Pancreas (tissue), 10 donors: ENCODE data around the gene HELZ2. TPM values are rescaled to one million over a fixed set of nuclear protein-coding genes. Genes with fewer than 3 reads are reported as not detected.
"Not testable (repeated sequence)": the region's sequence is repeated elsewhere in the genome, so short reads cannot be mapped to it uniquely, and the experiment has no call there.

Experiments used
- ATAC-seq, 4 donors: fragments of 200-7000 bp; cut with Tn5 transposase; one replicate each; pipeline versions ENCODE4 v1.8.0 to v1.9.1; 2020; ENCODE audit warnings: mild to moderate bottlenecking in 4 of 4, moderate library complexity in 4 of 4
- DNase-seq, 6 donors: peaks; one replicate each; pipeline ENCODE4 v3.0.0-alpha.2; 2020
- FAIRE-seq: peaks from 2 replicates; lab custom pipeline; 2012; peaks lifted over from hg19 to GRCh38; lab: Jason Lieb, UNC
- H3K27ac ChIP-seq, 4 donors: fragments of 200-600 bp; sonication (generic); 1 replicate in 3 of 4; 2 replicates in 1 of 4; pipeline versions ENCODE4 v1.5.0 to v1.8.0; 2020
- H3K27me3 ChIP-seq, 4 donors: fragments of 200-600 bp; one replicate each; pipeline ENCODE4 v1.8.0; 2021
- H3K36me3 ChIP-seq, 3 donors: fragments of 200-600 bp; sonication (generic) in 1 of 3; one replicate each; pipeline versions ENCODE4 v1.5.0 to v1.8.0; 2020 to 2021
- H3K4me1 ChIP-seq, 3 donors: fragments of 200-600 bp; one replicate each; pipeline ENCODE4 v1.8.0; 2021
- H3K4me3 ChIP-seq, 4 donors: fragments of 200-600 bp; sonication (generic) in 2 of 4; one replicate each; pipeline versions ENCODE4 v1.5.0 to v1.8.0; 2020 to 2021
- H3K9me3 ChIP-seq, 4 donors: fragments of 200-600 bp; one replicate each; pipeline ENCODE4 v1.8.0; 2021
- WGBS, 2 donors: extraction: QIAGEN DNeasy Blood & Tissue Kit; methylation state at CpG; one replicate each; pipeline ENCODE4 v1.1.7; 2013; 5-methylcytosine and 5-hydroxymethylcytosine counted together
- intact Hi-C, 3 donors: fragments of 100-400 bp; cut with DNase I; formaldehyde crosslinking; loops; one replicate each; pipeline versions ENCODE4 v1.11.1 to v1.14.2; 2022
- polyA plus RNA-seq, 2 donors: library from polyadenylated mRNA; stranded (reverse); fragments of 200-250 nt; gene quantifications; one replicate each; pipeline ENCODE4 v1.2.3, GENCODE V29; 2013
- total RNA-seq, 6 donors: library from RNA; stranded (reverse); fragmentation: NEBNext Ultra II Directional in 4 of 6; extraction: Animal tissue kit (Norgen Biotek cat#: 25700) in 4 of 6; gene quantifications; one replicate each; pipeline versions ENCODE4 v1.2.1 to v1.2.4, GENCODE V29; 2021 to 2023
- TF ChIP-seq, protein P1 (sequence below), 4 donors: fragments of 200-600 bp; sonication (generic) in 3 of 4; IDR thresholded peaks; one replicate each; pipeline versions ENCODE4 v1.5.0 to v1.8.0; 2021; ENCODE audit warnings: antibody characterized with exemption in 4 of 4
- donor health status: healthy with polysubstance abuse.
- donor health status: DM: no; HTN: no; CAD: no; lungs with moderate emphysema.
- donor health status: DM: no; HTN: no; CAD: no.
- donor health status: control.
- donor health status: control.
- donor health status: Bipolar disorder and iron deficiency.
- donor health status: DM: yes; HTN: yes; CAD: no.
- donor health status: DM: no; HTN: no; CAD: no.
- donor health status: DM: no; HTN: no; CAD: no.
- donor health status: DM: yes; HTN: yes; CAD: no.

HELZ2 gene
- total and polyA plus RNA-seq, 8 donors = 6.5 to 23.4 (median 13.0) TPM

GRCh38 chr20:63572071-63572787 is 1.8 kb downstream of the HELZ2 start:
- DNase-seq (peak in 2 of 6 donors; percentile 40 to 74), FAIRE-seq (no peak), ATAC-seq (no peak)
- Histone ChIP-seq H3K27me3 (no peaks in the 10 kb centered on the region), H3K27ac (no peak overlapping the region), H3K36me3 (no peaks in the 10 kb centered on the region), H3K4me1 (peaks cover 0 to 8% (median 7%) of the 10 kb centered on the region in 3 donors), H3K9me3 (no peaks in the 10 kb centered on the region), H3K4me3 (no peak overlapping the region)
- WGBS, 2 donors = 88 to 89% methylated on average over 38 to 48 of the region's 48 CpGs
- TF ChIP-seq, protein P1, sequence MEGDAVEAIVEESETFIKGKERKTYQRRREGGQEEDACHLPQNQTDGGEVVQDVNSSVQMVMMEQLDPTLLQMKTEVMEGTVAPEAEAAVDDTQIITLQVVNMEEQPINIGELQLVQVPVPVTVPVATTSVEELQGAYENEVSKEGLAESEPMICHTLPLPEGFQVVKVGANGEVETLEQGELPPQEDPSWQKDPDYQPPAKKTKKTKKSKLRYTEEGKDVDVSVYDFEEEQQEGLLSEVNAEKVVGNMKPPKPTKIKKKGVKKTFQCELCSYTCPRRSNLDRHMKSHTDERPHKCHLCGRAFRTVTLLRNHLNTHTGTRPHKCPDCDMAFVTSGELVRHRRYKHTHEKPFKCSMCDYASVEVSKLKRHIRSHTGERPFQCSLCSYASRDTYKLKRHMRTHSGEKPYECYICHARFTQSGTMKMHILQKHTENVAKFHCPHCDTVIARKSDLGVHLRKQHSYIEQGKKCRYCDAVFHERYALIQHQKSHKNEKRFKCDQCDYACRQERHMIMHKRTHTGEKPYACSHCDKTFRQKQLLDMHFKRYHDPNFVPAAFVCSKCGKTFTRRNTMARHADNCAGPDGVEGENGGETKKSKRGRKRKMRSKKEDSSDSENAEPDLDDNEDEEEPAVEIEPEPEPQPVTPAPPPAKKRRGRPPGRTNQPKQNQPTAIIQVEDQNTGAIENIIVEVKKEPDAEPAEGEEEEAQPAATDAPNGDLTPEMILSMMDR (IDR thresholded peaks at IDR 0.05) = no peak
- intact Hi-C loops = no loop called here

- intact Hi-C loops, H3K4me1 ChIP-seq, H3K27ac ChIP-seq, FAIRE-seq, H3K4me3 ChIP-seq, H3K27me3 ChIP-seq, DNase-seq, H3K36me3 ChIP-seq, H3K9me3 ChIP-seq, ATAC-seq: not testable (repeated sequence)
- WGBS, 2 donors = 55 to 62% methylated on average over 3 to 8 of the region's 11 CpGs
Observed at GRCh38 chr20:63571087-63571478, 3.0 kb downstream of the HELZ2 start.

DNA sequence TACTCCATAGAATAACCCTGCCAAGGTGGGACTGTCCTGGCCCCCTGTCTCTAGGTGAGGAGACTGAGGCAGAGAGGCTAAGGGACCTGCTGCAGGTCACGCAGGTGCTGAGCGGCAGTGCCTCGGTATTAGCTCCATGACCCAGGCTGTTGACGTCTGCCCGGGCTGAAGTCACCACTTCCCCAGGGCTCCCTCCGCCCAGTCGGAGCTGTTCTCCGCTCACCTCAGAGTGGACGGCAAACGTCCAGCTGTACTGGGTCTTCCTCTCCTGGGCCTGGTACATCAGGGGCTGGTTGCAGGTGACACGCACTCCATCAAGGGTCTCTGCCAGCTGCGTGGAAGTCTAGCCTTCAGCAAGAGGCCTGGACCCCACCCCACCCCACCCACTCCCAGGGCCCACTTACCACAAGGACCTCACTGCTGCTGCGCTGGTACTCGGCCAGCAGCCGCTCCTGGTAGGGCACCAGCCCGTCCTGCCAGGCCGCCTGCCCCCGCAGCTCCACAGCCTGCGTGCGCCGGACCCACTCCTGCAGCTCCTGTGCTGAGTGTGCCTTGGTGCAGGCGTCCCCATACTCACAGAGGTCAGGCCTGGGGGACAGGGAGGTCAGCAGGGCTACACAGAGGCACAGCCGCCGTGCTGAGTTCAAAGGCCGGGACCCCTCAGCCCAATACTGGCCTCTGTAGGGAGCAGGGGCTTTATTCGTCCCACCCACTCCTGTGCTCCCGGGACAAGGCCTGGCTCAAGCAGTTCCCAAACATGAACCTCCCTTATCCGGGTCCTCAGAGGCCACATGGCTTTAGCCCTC is 3.6 kb downstream of the HELZ2 start:
- H3K36me3 ChIP-seq = no peaks in the 10 kb centered on the region
- intact Hi-C loops = no loop called here
- ATAC-seq (no peak), FAIRE-seq (no peak), DNase-seq (peak in 2 of 6 donors; percentile 38 to 64)
- H3K4me3 ChIP-seq = no peak overlapping the region
- H3K27me3 ChIP-seq = no peaks in the 10 kb centered on the region
- H3K9me3 ChIP-seq = no peaks in the 10 kb centered on the region
- WGBS, 2 donors = 90 to 93% methylated on average over 28 of the region's 28 CpGs
- no peak overlapping the region for H3K27ac ChIP-seq
- peaks cover 0 to 8% (median 7%) of the 10 kb centered on the region in 3 donors for H3K4me1 ChIP-seq
- TF ChIP-seq, protein P1 (IDR thresholded peaks at IDR 0.05) = no peak

DNA sequence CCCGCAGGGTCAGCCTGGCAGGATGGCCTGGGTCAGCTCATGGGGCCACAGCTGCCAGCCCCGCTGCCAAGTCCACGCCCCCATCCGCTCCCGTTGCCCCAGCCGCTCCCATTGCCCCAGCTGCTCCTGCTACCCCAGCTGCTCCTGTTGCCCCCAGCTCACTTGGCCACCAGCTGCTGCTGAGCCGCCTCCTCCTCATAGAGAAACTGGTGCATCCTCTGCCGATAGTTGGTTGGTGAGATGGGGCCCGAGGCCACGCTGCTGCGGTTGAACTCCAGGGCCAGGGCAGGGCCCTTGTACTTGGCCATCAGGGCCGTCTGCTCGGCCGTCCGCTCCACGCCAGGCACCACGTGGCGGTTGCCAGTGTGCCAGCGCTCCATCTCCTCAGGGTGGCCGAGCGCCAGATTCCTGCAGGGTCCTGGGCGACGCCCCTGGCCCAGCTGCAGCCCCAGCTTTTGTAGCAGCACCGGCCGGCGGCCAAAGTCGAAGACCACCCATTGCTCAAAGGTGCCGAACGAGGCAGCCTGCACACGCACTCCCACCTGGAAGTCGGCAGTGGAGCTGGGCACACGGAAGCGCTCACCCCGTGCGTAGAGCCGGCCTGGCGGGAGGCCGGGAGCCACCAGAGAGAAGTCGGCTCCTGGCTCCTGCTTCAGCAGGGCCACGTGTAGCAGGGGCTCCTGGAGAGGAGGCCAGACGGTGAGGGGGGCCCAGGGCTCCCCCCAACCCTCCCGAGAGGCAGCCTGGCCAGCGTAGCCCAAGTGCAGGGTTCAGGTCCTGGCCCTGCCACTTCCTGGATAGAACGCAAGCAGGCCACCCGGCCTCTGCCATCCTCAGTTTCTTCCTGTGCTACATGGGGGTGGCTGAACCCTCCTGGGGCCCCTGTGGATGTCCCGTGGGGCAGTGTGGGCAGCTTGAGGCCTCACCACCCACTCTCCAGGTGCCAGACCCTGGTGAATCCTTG is 4.8 kb downstream of the HELZ2 start:
- H3K36me3 ChIP-seq = no peaks in the 10 kb centered on the region
- TF ChIP-seq, protein P1 (IDR thresholded peaks at IDR 0.05) = no peak
- H3K27me3 ChIP-seq = no peaks in the 10 kb centered on the region
- FAIRE-seq = no peak
- DNase-seq = peak in 2 of 6 donors; percentile 49 to 74
- H3K4me1 ChIP-seq = peaks cover 0 to 8% (median 7%) of the 10 kb centered on the region in 3 donors
- 92 to 94% methylated on average over 46 of the region's 46 CpGs for WGBS, 2 donors
- H3K9me3 ChIP-seq = no peaks in the 10 kb centered on the region
- no peak overlapping the region for H3K27ac ChIP-seq
- intact Hi-C loops = no loop called here
- ATAC-seq = no peak
- H3K4me3 ChIP-seq = no peak overlapping the region
